H4 (cell line): ENCODE data around the gene RYR2. TPM values are rescaled to one million over a fixed set of nuclear protein-coding genes. Genes with fewer than 3 reads are reported as not detected.
"Not testable (repeated sequence)": the region's sequence is repeated elsewhere in the genome, so short reads cannot be mapped to it uniquely, and the experiment has no call there.

ENCODE experiments used
- DNase-seq: peaks from one replicate; pipeline ENCODE4 v3.0.0-alpha.2; 2015; ENCODE audit warnings: low spot score
- total RNA-seq: library from RNA; depleted of rRNA; stranded (reverse); fragments of >200 nt; shearing (Covaris generic); gene quantifications from 2 replicates; pipeline ENCODE4 v1.2.3, GENCODE V29; 2014

The RYR2 gene
- total RNA-seq, 1 experiment from 2014 or later, result 1.7 TPM

- DNase-seq, result no peak
Observed at GRCh38 chr1:237788069-237788468, 746.1 kb downstream of the RYR2 start.

GRCh38 chr1:237789619-237790018 lies 747.6 kb downstream of the RYR2 start:
- DNase-seq, result no peak

- DNase-seq, result no peak
Observed at GRCh38 chr1:237791592-237791991, 749.6 kb downstream of the RYR2 start.

- no peak for DNase-seq
Observed at GRCh38 chr1:237792149-237792548, 750.2 kb downstream of the RYR2 start.

- no peak for DNase-seq
Observed at GRCh38 chr1:237792726-237793125, 750.7 kb downstream of the RYR2 start.

- DNase-seq, result no peak
Observed at GRCh38 chr1:237794071-237794470, 752.1 kb downstream of the RYR2 start.

GRCh38 chr1:237795558-237795957 lies 753.6 kb downstream of the RYR2 start:
- DNase-seq, result no peak

- DNase-seq, result peak; percentile 84
Observed at GRCh38 chr1:237799762-237800474, 757.9 kb downstream of the RYR2 start.

GRCh38 chr1:237804516-237804915 lies 762.5 kb downstream of the RYR2 start:
- DNase-seq, result no peak

GRCh38 chr1:237809099-237809498 lies 767.1 kb downstream of the RYR2 start:
- DNase-seq, result no peak

- no peak for DNase-seq
Observed at GRCh38 chr1:237811633-237812032, 769.6 kb downstream of the RYR2 start.

GRCh38 chr1:237812061-237812460 lies 770.1 kb downstream of the RYR2 start:
- DNase-seq, result no peak

GRCh38 chr1:237814319-237814924 lies 772.4 kb downstream of the RYR2 start:
- DNase-seq, result peak; percentile 50

GRCh38 chr1:237817277-237817676 lies 775.3 kb downstream of the RYR2 start:
- no peak for DNase-seq

GRCh38 chr1:237820634-237821033 lies 778.6 kb downstream of the RYR2 start:
- peak; percentile 78 for DNase-seq

GRCh38 chr1:237832858-237833257 lies 790.9 kb downstream of the RYR2 start:
- DNase-seq, result no peak

GRCh38 chr1:237834048-237834447 lies 792.1 kb downstream of the RYR2 start:
- DNase-seq, result no peak

- DNase-seq, result no peak
Observed at GRCh38 chr1:237834461-237834860, 792.5 kb downstream of the RYR2 start.

- DNase-seq, result no peak
Observed at GRCh38 chr1:237838320-237838719, 796.3 kb downstream of the RYR2 start.

GRCh38 chr1:237838904-237839534 lies 797.0 kb downstream of the RYR2 start:
- DNase-seq, result no peak

- DNase-seq, result no peak
Observed at GRCh38 chr1:237841485-237841884, 799.5 kb downstream of the RYR2 start.

GRCh38 chr1:237843516-237843915 lies 801.5 kb downstream of the RYR2 start:
- not testable (repeated sequence) for DNase-seq

GRCh38 chr1:237851210-237851845 lies 809.3 kb downstream of the RYR2 start:
- peak; percentile 53 for DNase-seq
